GM10248 (cell line): ENCODE data around the gene TCAP.

Experiments used
- CTCF ChIA-PET: fragments of 300-600 bp; sonication (Branson Sonifier 250); formaldehyde crosslinking; extraction: SDS; loops from one replicate; lab custom pipeline; 2021; ENCODE audit warnings: antibody characterized with exemption; lab: Yijun Ruan, JAX
- POLR2A ChIA-PET: fragments of 350-650 bp; sonication (Branson Sonifier 250); formaldehyde crosslinking; extraction: SDS; loops from one replicate; lab custom pipeline; 2020; ENCODE audit warnings: antibody characterized with exemption; lab: Yijun Ruan, JAX
- DNase-seq: peaks from one replicate; pipeline ENCODE4 v3.0.0; 2012; ENCODE audit errors: extremely low spot score
- CTCF ChIP-seq: IDR thresholded peaks from 2 replicates; pipeline ENCODE4 v1.5.1; 2012; ENCODE audit warnings: mild to moderate bottlenecking, low read depth; ENCODE audit errors: extremely low read depth, missing control alignments, control extremely low read depth

The TCAP gene

GRCh38 chr17:39667262-39667944, 2.3 kb downstream of the TCAP start:
- ChIA-PET CTCF (interaction anchor here (0.7 to 21.1 kb wide), 7 partner anchors 10 to 47 kb away, joined by 3 to 180 read pairs (median 11); no protein-coding TSS in a partner anchor), POLR2A (interaction anchor here (0.6 kb wide), 2 partner anchors 28 to 845 kb away, joined by 4 to 5 read pairs; no protein-coding TSS in a partner anchor)
- DNase-seq: peak; percentile 55
- TF ChIP-seq CTCF: no peak

GRCh38 chr17:39667945-39668924, 3.1 kb downstream of the TCAP start, which contains the start of gene PNMT:
Gene PNMT, plus strand, starts transcription at chr17:39668453. Its CDS starts 23 bp downstream, at chr17:39668476.
- ChIA-PET CTCF (interaction anchor here (0.6 to 21.1 kb wide), 12 partner anchors 8 to 120 kb away, joined by 3 to 180 read pairs (median 4); partner anchors contain the start of genes MIEN1 and PGAP3), POLR2A (no interaction called here)
- peak; percentile 89 for TF ChIP-seq CTCF
- peak; percentile 80 for DNase-seq

GRCh38 chr17:39669897-39670735, 5.0 kb downstream of the TCAP start:
- POLR2A ChIA-PET: interaction anchor here (1.2 kb wide), 1 partner anchor 10 kb away, joined by 3 read pairs; no protein-coding TSS in a partner anchor
- no peak for DNase-seq
- CTCF ChIA-PET: interaction anchor here (0.7 to 21.1 kb wide), 15 partner anchors 9 to 123 kb away, joined by 3 to 180 read pairs (median 5); partner anchors contain the start of genes MIEN1 and PGAP3
- TF ChIP-seq CTCF: no peak

GRCh38 chr17:39670746-39671145, 5.6 kb downstream of the TCAP start:
- no peak for DNase-seq
- TF ChIP-seq CTCF: no peak
- ChIA-PET POLR2A (interaction anchor here (1.2 kb wide), 1 partner anchor 9 kb away, joined by 3 read pairs; no protein-coding TSS in a partner anchor), CTCF (interaction anchor here (0.6 to 21.1 kb wide), 13 partner anchors 8 to 123 kb away, joined by 3 to 180 read pairs (median 5); partner anchors contain the start of genes MIEN1 and PGAP3)

GRCh38 chr17:39671651-39672521, 6.7 kb downstream of the TCAP start:
- peak; percentile 49 for DNase-seq
- TF ChIP-seq CTCF: peak; percentile 64
- ChIA-PET POLR2A (no interaction called here), CTCF (interaction anchor here (0.8 to 21.1 kb wide), 11 partner anchors 10 to 81 kb away, joined by 3 to 180 read pairs (median 4); partner anchors contain the start of gene MIEN1)
